ENCODE measurements around the gene PUM1. TPM values are rescaled to one million over a fixed set of nuclear protein-coding genes. Genes with fewer than 3 reads are reported as not detected.

PUM1 gene
- total RNA-seq, 2 donors from 2014 or later, result 30.9 to 32.3 TPM

GRCh38 chr1:30995990-30996612 lies 69.4 kb downstream of the PUM1 start:
- WGBS, 2 donors, result 62 to 73% methylated on average over 3 of the region's 3 CpGs
- no peak for ATAC-seq
- Histone ChIP-seq H3K9me3 (no peaks in the 10 kb centered on the region), H3K27ac (no peak overlapping the region), H3K36me3 (replicated peaks in 1 of 2; ENCODE audit: insufficient read depth in 1 of 2, low read depth in 2 of 2) (peaks cover 0 to 3% of the 10 kb centered on the region in 2 donors), H3K4me3 (no peak overlapping the region), H3K4me1 (no peaks in the 10 kb centered on the region), H3K27me3 (no peaks in the 10 kb centered on the region)
- TF ChIP-seq POLR2A (IDR thresholded peaks at IDR 0.05), result no peak
- no peak for TF ChIP-seq CTCF (IDR thresholded peaks at IDR 0.05)
- intact Hi-C loops (cut with DNase I), result no loop called here
- no peak for DNase-seq

GRCh38 chr1:30991862-30992606 lies 73.5 kb downstream of the PUM1 start:
- no peaks in the 10 kb centered on the region for H3K36me3 ChIP-seq (replicated peaks in 1 of 2; ENCODE audit: insufficient read depth in 1 of 2, low read depth in 2 of 2)
- H3K4me3 ChIP-seq, result no peak overlapping the region
- DNase-seq (no peak), ATAC-seq (no peak)
- TF ChIP-seq POLR2A (IDR thresholded peaks at IDR 0.05), result no peak
- TF ChIP-seq CTCF (IDR thresholded peaks at IDR 0.05), result no peak
- 70 to 85% methylated on average over 6 of the region's 6 CpGs for WGBS, 2 donors
- intact Hi-C loops (cut with DNase I), result no loop called here
- H3K9me3 ChIP-seq, result no peaks in the 10 kb centered on the region
- no peak overlapping the region for H3K27ac ChIP-seq
- no peaks in the 10 kb centered on the region for H3K27me3 ChIP-seq
- H3K4me1 ChIP-seq, result peaks cover 12% of the 10 kb centered on the region

GRCh38 chr1:30990591-30990990 lies 74.9 kb downstream of the PUM1 start:
- Histone ChIP-seq H3K4me3 (no peak overlapping the region), H3K27ac (no peak overlapping the region), H3K9me3 (no peaks in the 10 kb centered on the region), H3K4me1 (peaks cover 12% of the 10 kb centered on the region), H3K27me3 (no peaks in the 10 kb centered on the region), H3K36me3 (replicated peaks in 1 of 2; ENCODE audit: insufficient read depth in 1 of 2, low read depth in 2 of 2) (no peaks in the 10 kb centered on the region)
- intact Hi-C loops (cut with DNase I), result no loop called here
- DNase-seq (no peak), ATAC-seq (no peak)
- no peak for TF ChIP-seq POLR2A (IDR thresholded peaks at IDR 0.05)
- no peak for TF ChIP-seq CTCF (IDR thresholded peaks at IDR 0.05)
- WGBS, 2 donors, result 76 to 88% methylated on average over 3 of the region's 3 CpGs

GRCh38 chr1:30988045-30988444 lies 77.5 kb downstream of the PUM1 start:
- intact Hi-C loops (cut with DNase I), result no loop called here
- H3K27me3 ChIP-seq, result no peaks in the 10 kb centered on the region
- H3K4me1 ChIP-seq, result peaks cover 28% of the 10 kb centered on the region
- H3K36me3 ChIP-seq (replicated peaks in 1 of 2; ENCODE audit: insufficient read depth in 1 of 2, low read depth in 2 of 2), result no peaks in the 10 kb centered on the region
- H3K9me3 ChIP-seq, result no peaks in the 10 kb centered on the region
- no peak for TF ChIP-seq POLR2A (IDR thresholded peaks at IDR 0.05)
- TF ChIP-seq CTCF (IDR thresholded peaks at IDR 0.05), result no peak
- ATAC-seq (no peak), DNase-seq (no peak)
- WGBS, 2 donors, result 62 to 67% methylated on average over 1 of the region's 1 CpG
- H3K4me3 ChIP-seq, result no peak overlapping the region
- no peak overlapping the region for H3K27ac ChIP-seq
